HepG2 (cell line): Measurements from ENCODE around the gene SPACA4. TPM values are rescaled to one million over a fixed set of nuclear protein-coding genes. Genes with fewer than 3 reads are reported as not detected.

Experiments
- ARNT ChIP-seq: fragments of 450-650 bp; IDR thresholded peaks from 2 replicates; pipeline ENCODE4 v1.6.1; 2017
- FOXC1 ChIP-seq: sonication (generic); formaldehyde crosslinking; IDR thresholded peaks from 2 replicates; pipeline ENCODE4 v1.8.0; 2022; ENCODE audit warnings: mild to moderate bottlenecking, missing genetic modification reagents, borderline replicate concordance
- FOXK1 ChIP-seq: sonication (generic); formaldehyde crosslinking; IDR thresholded peaks from 2 replicates; pipeline ENCODE4 v1.4.0; 2020; ENCODE audit warnings: low read depth, missing genetic modification reagents, borderline replicate concordance
- HDAC2 ChIP-seq: sonication (generic); formaldehyde crosslinking; IDR thresholded peaks from 2 replicates; pipeline ENCODE4 v1.4.0; 2020; ENCODE audit warnings: missing genetic modification reagents
- LCORL ChIP-seq, 2 experiments: fragments of 450-650 bp in 1 of 2; sonication (generic) in 1 of 2; formaldehyde crosslinking in 1 of 2; IDR thresholded peaks; 2 replicates each; pipeline versions ENCODE4 v1.5.0 to v1.6.1; 2017 to 2020; ENCODE audit warnings: antibody characterized with exemption in 1 of 2, missing genetic modification reagents in 1 of 2
- NCOA2 ChIP-seq: sonication (generic); formaldehyde crosslinking; IDR thresholded peaks from 2 replicates; pipeline ENCODE4 v1.8.0; 2022; ENCODE audit warnings: inconsistent platforms
- NFE2L1 ChIP-seq: sonication (generic); formaldehyde crosslinking; IDR thresholded peaks from 2 replicates; pipeline ENCODE4 v1.4.0; 2020; ENCODE audit warnings: missing genetic modification reagents, mild to moderate bottlenecking, borderline replicate concordance
- REXO4 ChIP-seq: sonication (generic); formaldehyde crosslinking; IDR thresholded peaks from 2 replicates; pipeline ENCODE4 v1.8.0; 2022; ENCODE audit warnings: missing genetic modification reagents, mild to moderate bottlenecking, borderline replicate concordance
- RNF2 ChIP-seq: fragments of 450-650 bp; conservative IDR thresholded peaks from 2 replicates; pipeline ENCODE4 v1.6.1; 2016; ENCODE audit warnings: low read depth
- TAF15 ChIP-seq: fragments of 200-400 bp; formaldehyde crosslinking; IDR thresholded peaks from one replicate; pipeline ENCODE4 v1.6.1; 2018; ENCODE audit warnings: mild to moderate bottlenecking, low read depth, low read length; ENCODE audit not compliant: poor library complexity, severe bottlenecking
- TBP ChIP-seq: sonication (generic); formaldehyde crosslinking; IDR thresholded peaks from 2 replicates; pipeline ENCODE4 v1.5.0; 2020; ENCODE audit warnings: missing genetic modification reagents
- THAP11 ChIP-seq: IDR thresholded peaks from 2 replicates; pipeline ENCODE4 v1.6.1; 2016; ENCODE audit warnings: missing biosample characterization, missing genetic modification reagents
- TSC22D2 ChIP-seq: sonication (generic); formaldehyde crosslinking; IDR thresholded peaks from 2 replicates; pipeline ENCODE4 v1.5.1; 2020; ENCODE audit warnings: missing genetic modification reagents, mild to moderate bottlenecking, borderline replicate concordance
- ZNF17 ChIP-seq: sonication (generic); formaldehyde crosslinking; IDR thresholded peaks from 2 replicates; pipeline ENCODE4 v1.5.0; 2020; ENCODE audit warnings: mild to moderate bottlenecking, missing genetic modification reagents
- polyA plus RNA-seq, 8 experiments: library from polyadenylated mRNA; depleted of rRNA in 3 of 8; stranded (reverse) in 7 of 8; unstranded in 1 of 8; fragments of >200 nt; fragmentation: Illumina TruSeq in 4 of 8; extraction: Trizol in 4 of 8; gene quantifications; 2 replicates each; pipeline versions ENCODE4 v1.2.1 to v1.2.3, GENCODE V29; 2011 to 2016; ENCODE audit warnings: low read depth in 4 of 8, missing spikeins in 1 of 8, mixed read lengths in 1 of 8; ENCODE audit not compliant: insufficient read depth in 1 of 8
- total RNA-seq, 5 experiments: library from RNA; depleted of rRNA; stranded (reverse); fragments of >200 nt; fragmentation: Illumina TruSeq; extraction: Trizol; gene quantifications; 2 replicates each; pipeline ENCODE4 v1.2.3, GENCODE V29; 2016; ENCODE audit warnings: low read depth in 1 of 5
- TF ChIP-seq, protein P1 (sequence below): sonication (generic); formaldehyde crosslinking; IDR thresholded peaks from 2 replicates; pipeline ENCODE4 v1.4.0; 2020; ENCODE audit warnings: missing genetic modification reagents, borderline replicate concordance
- TF ChIP-seq, protein P2 (sequence below): sonication (generic); formaldehyde crosslinking; conservative IDR thresholded peaks from 2 replicates; pipeline ENCODE4 v1.8.1; 2023; ENCODE audit warnings: missing genetic modification reagents
- TF ChIP-seq, protein P3 (sequence below): sonication (generic); formaldehyde crosslinking; IDR thresholded peaks from 2 replicates; pipeline ENCODE4; 2020; ENCODE audit warnings: missing genetic modification reagents, mild to moderate bottlenecking, borderline replicate concordance
- TF ChIP-seq, protein P4 (sequence below): sonication (generic); formaldehyde crosslinking; IDR thresholded peaks from 2 replicates; pipeline ENCODE4 v1.4.0; 2020; ENCODE audit warnings: missing genetic modification reagents, borderline replicate concordance

SPACA4 gene
- total and polyA plus RNA-seq, 2 of the 13 experiments (the other 11 are each of a cell fraction or from before 2014, with no cell fraction given), result not detected

DNA sequence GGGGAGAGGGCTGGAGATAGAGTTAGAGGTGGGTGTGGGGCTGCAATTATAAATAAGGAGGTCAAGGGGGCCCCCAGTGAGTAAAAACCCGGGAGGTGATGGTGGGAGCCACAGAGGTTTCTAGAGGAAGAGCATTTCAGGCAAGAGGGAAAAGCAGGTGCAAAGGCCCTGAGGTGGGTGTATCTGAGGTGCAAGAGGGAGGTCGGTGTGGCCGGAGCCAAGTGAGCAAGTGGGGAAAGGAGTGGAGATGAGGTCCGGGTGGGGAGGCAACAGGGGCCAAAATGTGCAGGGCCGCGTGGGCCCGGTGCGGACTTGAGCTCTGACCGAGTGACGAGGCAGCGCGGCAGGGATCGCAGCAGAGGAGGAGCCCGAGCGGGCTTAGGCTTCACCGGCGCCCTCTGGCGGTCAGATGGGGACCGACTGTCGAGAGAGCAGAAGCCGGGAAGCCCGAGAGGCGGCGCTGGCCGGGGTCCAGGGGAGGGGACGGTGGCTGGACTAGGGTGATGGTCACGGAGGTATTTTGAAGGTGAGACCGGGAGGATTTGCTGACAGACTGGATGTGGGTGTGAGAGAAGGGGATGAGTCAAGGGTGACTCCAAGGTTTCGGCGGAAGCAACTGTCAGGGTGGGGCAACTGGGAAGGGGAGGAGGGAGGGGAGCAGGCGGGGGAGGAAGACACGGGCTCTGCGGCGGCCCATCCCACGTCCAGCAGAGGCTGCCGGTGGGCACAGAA lies 17.7 kb upstream of the SPACA4 start (continued):
- peak; percentile 51; the same call in 1 of the 2 replicates for TF ChIP-seq THAP11
- no peak for TF ChIP-seq RNF2
- TF ChIP-seq, protein P1, sequence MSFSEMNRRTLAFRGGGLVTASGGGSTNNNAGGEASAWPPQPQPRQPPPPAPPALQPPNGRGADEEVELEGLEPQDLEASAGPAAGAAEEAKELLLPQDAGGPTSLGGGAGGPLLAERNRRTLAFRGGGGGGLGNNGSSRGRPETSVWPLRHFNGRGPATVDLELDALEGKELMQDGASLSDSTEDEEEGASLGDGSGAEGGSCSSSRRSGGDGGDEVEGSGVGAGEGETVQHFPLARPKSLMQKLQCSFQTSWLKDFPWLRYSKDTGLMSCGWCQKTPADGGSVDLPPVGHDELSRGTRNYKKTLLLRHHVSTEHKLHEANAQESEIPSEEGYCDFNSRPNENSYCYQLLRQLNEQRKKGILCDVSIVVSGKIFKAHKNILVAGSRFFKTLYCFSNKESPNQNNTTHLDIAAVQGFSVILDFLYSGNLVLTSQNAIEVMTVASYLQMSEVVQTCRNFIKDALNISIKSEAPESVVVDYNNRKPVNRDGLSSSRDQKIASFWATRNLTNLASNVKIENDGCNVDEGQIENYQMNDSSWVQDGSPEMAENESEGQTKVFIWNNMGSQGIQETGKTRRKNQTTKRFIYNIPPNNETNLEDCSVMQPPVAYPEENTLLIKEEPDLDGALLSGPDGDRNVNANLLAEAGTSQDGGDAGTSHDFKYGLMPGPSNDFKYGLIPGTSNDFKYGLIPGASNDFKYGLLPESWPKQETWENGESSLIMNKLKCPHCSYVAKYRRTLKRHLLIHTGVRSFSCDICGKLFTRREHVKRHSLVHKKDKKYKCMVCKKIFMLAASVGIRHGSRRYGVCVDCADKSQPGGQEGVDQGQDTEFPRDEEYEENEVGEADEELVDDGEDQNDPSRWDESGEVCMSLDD, result no peak
- no peak for TF ChIP-seq FOXK1 (CRISPR knock-in tag)
- TF ChIP-seq ZNF17 (CRISPR knock-in tag), result no peak
- no peak for TF ChIP-seq TBP
- no peak for TF ChIP-seq ARNT
- TF ChIP-seq, protein P2, sequence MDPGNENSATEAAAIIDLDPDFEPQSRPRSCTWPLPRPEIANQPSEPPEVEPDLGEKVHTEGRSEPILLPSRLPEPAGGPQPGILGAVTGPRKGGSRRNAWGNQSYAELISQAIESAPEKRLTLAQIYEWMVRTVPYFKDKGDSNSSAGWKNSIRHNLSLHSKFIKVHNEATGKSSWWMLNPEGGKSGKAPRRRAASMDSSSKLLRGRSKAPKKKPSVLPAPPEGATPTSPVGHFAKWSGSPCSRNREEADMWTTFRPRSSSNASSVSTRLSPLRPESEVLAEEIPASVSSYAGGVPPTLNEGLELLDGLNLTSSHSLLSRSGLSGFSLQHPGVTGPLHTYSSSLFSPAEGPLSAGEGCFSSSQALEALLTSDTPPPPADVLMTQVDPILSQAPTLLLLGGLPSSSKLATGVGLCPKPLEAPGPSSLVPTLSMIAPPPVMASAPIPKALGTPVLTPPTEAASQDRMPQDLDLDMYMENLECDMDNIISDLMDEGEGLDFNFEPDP (CRISPR knock-in tag), result no peak
- no peak for TF ChIP-seq TAF15
- TF ChIP-seq, protein P3, sequence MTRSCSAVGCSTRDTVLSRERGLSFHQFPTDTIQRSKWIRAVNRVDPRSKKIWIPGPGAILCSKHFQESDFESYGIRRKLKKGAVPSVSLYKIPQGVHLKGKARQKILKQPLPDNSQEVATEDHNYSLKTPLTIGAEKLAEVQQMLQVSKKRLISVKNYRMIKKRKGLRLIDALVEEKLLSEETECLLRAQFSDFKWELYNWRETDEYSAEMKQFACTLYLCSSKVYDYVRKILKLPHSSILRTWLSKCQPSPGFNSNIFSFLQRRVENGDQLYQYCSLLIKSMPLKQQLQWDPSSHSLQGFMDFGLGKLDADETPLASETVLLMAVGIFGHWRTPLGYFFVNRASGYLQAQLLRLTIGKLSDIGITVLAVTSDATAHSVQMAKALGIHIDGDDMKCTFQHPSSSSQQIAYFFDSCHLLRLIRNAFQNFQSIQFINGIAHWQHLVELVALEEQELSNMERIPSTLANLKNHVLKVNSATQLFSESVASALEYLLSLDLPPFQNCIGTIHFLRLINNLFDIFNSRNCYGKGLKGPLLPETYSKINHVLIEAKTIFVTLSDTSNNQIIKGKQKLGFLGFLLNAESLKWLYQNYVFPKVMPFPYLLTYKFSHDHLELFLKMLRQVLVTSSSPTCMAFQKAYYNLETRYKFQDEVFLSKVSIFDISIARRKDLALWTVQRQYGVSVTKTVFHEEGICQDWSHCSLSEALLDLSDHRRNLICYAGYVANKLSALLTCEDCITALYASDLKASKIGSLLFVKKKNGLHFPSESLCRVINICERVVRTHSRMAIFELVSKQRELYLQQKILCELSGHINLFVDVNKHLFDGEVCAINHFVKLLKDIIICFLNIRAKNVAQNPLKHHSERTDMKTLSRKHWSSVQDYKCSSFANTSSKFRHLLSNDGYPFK (CRISPR knock-in tag), result peak; percentile 27; the same call in 1 of the 2 replicates
- TF ChIP-seq, protein P4, sequence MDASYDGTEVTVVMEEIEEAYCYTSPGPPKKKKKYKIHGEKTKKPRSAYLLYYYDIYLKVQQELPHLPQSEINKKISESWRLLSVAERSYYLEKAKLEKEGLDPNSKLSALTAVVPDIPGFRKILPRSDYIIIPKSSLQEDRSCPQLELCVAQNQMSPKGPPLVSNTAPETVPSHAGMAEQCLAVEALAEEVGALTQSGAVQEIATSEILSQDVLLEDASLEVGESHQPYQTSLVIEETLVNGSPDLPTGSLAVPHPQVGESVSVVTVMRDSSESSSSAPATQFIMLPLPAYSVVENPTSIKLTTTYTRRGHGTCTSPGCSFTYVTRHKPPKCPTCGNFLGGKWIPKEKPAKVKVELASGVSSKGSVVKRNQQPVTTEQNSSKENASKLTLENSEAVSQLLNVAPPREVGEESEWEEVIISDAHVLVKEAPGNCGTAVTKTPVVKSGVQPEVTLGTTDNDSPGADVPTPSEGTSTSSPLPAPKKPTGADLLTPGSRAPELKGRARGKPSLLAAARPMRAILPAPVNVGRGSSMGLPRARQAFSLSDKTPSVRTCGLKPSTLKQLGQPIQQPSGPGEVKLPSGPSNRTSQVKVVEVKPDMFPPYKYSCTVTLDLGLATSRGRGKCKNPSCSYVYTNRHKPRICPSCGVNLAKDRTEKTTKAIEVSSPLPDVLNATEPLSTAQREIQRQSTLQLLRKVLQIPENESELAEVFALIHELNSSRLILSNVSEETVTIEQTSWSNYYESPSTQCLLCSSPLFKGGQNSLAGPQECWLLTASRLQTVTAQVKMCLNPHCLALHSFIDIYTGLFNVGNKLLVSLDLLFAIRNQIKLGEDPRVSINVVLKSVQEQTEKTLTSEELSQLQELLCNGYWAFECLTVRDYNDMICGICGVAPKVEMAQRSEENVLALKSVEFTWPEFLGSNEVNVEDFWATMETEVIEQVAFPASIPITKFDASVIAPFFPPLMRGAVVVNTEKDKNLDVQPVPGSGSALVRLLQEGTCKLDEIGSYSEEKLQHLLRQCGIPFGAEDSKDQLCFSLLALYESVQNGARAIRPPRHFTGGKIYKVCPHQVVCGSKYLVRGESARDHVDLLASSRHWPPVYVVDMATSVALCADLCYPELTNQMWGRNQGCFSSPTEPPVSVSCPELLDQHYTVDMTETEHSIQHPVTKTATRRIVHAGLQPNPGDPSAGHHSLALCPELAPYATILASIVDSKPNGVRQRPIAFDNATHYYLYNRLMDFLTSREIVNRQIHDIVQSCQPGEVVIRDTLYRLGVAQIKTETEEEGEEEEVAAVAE (CRISPR knock-in tag), result no peak
- TF ChIP-seq NCOA2 (CRISPR knock-in tag), result no peak
- peak; percentile 38; the same call in 1 of the 2 replicates for TF ChIP-seq HDAC2 (CRISPR knock-in tag)
- TF ChIP-seq LCORL (IDR thresholded peaks at IDR 0.05), result no peak
- TF ChIP-seq LCORL (CRISPR knock-in tag; IDR thresholded peaks at IDR 0.05), result peak; percentile 38; the same call in 1 of the 2 replicates
- TF ChIP-seq NFE2L1 (CRISPR knock-in tag), result no peak
- no peak for TF ChIP-seq TSC22D2 (CRISPR knock-in tag)
- TF ChIP-seq REXO4, result no peak
- TF ChIP-seq FOXC1 (CRISPR knock-in tag), result no peak
